ENCODE data around the gene PSMB8.
"Not testable (repeated sequence)": the region's sequence is repeated elsewhere in the genome, so short reads cannot be mapped to it uniquely, and the experiment has no call there.

PSMB8 gene

DNA sequence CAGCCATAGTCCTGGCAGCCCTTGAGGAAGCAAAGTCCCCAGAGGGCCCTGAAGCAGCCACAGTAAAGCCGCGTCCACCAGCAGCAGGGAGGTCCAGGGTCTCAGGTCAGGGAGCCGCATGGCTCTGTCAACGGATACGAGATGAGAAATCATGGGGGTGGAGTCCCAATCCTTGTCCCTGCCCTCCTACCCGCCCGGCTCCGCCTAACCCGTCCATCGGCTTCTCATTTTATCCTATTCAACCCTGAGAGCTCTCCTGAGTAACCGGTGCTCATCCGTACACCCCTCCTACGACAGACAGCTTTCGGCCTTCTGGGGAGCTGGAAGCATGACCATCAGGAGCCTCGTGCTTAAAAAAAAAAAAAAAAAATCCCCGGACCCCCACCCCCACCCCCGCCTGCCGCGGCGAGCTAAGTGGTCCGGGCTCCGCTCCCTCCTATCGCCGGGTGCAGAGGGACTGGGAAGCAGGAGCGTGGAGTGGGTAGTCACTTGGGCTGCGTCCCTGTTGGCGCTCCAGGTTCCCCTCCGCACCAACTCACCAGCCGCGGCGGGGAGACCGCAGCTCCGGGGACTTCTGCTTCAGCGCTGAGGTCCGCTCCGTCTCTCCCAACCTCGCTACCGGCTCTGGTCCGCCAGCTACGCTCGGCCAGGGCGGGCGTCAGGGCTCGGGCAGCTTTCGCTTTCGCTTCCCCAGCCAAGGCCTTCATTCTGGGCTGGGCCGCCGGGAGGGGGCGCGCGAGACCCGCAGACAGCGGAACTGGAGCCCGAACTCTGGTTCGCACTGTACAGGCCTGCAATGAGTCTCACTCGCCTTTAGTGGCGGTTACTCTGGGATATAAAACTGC, 5.5 kb downstream of the PSMB8 start, which contains the start of gene TAP2:
Gene TAP2, minus strand, starts transcription at position 626 of the 845 bp plus-strand sequence. Its CDS starts 506 bp downstream, at position 120.
- DNase-seq (ENCODE audit: low spot score) = peak; percentile 92

GRCh38 chr6:32837651-32838113, 6.2 kb downstream of the PSMB8 start:
- DNase-seq (ENCODE audit: low spot score) = no peak

GRCh38 chr6:32836873-32837272, 7.0 kb downstream of the PSMB8 start:
- DNase-seq (ENCODE audit: low spot score) = no peak

- DNase-seq (ENCODE audit: low spot score) = no peak
Observed at GRCh38 chr6:32835167-32835893, 8.5 kb downstream of the PSMB8 start.

GRCh38 chr6:32833664-32834063, 10.2 kb downstream of the PSMB8 start:
- DNase-seq (ENCODE audit: low spot score) = no peak

DNA sequence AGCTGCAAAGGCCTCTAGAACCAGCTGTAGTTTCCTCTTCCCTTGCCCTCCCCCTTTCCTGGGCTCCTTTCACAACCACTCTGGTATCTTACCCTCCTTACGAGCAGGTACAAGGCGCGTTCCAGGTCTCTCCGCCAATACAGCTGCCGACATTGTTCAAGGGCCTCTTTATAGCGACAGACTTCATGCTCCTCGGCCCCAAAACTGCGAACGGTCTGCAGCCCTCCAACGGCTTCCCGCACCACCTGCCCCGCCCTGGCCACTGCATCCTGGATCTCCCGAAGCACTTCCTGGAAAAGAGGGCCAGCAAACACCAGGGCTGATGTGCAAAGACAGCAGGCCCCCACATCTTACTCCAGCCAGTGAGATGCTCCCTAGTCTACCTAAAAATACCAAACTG, 11.3 kb downstream of the PSMB8 start:
- DNase-seq (ENCODE audit: low spot score) = no peak

DNA sequence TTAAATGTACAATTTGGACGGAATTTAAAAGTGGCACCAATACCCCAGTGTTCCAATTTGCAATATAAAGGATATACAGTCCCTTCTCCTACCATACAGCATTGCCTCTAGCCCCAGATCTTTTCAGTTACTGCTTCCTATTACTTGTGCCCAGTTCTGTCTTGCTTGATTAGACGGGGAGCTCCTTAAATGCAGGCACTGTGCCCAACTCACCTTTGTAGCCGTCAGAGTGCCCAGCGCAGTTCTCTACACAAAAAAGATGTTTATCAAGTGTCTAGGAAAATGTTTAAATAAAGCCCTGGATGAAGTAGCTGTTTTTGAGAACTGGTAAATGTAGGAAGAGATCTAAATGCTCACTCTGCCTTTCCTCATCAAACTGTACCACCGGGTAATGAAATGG, 12.9 kb downstream of the PSMB8 start:
- no peak for DNase-seq (ENCODE audit: low spot score)

- no peak for DNase-seq (ENCODE audit: low spot score)
Observed at GRCh38 chr6:32830017-32830416, 13.8 kb downstream of the PSMB8 start.

DNA sequence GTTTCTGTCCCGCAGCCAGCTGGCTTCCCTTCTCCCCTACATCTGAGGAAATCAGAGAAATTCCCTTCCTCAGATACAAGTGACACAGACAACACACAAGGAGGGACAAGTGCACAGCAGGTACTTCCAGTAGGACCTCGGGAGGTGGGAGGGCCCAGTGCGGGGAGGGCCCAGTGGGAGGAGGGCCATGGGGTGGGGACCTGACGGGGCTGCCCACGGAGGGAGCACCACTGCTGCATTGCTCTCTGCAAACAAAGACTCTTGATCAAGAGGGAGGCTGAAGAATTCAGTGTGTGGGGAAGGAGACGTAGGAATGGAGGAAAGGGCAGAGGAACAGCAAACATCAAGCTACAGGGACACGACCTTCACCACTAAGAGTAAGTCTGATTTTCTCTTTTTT, 14.4 kb downstream of the PSMB8 start:
- DNase-seq (ENCODE audit: low spot score) = no peak

GRCh38 chr6:32827025-32827424, 16.8 kb downstream of the PSMB8 start:
- no peak for DNase-seq (ENCODE audit: low spot score)

- DNase-seq (ENCODE audit: low spot score) = peak; percentile 37
Observed at GRCh38 chr6:32825966-32826365, 17.9 kb downstream of the PSMB8 start.

DNA sequence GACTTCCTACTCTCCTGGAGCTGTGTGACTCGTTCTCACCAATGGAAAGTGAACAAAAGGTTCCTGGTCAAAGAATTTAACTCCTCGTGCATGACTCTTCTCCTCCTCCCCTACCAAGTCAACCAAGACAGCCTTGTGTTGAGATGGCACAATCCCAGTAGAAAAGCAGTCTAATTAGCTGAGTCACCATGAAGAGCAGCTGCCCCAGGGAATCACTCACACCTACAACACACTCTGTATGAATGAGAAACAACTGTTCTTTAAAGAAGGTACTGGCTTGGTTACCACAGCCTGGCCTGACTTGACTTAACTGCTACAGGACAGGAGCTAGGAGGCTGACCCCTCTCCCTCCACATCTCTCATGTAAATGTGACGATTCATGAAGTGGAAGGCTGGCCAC, 24.1 kb downstream of the PSMB8 start:
- no peak for DNase-seq (ENCODE audit: low spot score)

DNA sequence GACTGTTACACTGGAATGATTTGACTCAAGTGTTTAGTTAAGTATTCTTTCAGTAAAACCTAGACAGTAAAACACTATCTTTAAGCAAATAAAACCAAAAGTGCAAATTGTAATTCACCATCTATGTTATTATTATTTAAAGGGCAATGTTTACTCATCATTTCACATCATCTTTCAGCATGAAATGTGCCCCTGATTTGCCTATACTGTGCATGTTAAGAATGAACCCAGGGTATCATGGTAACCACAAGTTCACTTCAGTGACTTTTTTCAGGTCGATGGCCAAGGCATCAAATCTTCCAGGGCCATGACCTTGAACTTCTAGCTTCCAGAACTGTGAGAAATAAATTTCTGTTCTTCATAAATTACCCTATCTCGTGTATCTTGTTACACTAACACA, 25.0 kb downstream of the PSMB8 start:
- no peak for DNase-seq (ENCODE audit: low spot score)

DNA sequence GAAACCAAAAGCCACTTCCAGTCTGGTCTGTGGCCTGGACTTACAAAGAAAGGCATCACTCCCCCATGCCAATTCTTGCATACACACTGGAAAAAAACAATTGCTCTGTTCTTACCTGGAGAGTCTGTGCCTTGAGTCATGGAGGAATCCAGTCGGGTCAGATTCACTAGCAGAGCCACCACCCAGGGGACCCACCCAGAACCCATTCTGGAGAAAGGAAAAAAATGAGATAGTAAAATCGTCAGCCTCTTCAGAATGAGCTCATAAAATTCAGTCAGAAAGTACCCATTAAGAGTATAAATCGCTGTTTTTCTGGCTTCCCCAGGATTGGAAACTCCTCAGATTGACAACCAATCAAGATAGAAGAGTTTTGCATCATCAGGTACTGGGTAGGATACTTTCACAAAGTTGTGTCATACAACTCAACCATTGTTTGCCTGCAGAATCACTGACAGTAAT, 27.1 kb downstream of the PSMB8 start, which contains the start of gene HLA-DOB:
Gene HLA-DOB, minus strand, starts transcription at position 257 of the 459 bp plus-strand sequence. Its CDS starts 51 bp downstream, at position 206.
- DNase-seq (ENCODE audit: low spot score) = peak; percentile 23

- no peak for DNase-seq (ENCODE audit: low spot score)
Observed at GRCh38 chr6:32815996-32816395, 27.9 kb downstream of the PSMB8 start.

DNA sequence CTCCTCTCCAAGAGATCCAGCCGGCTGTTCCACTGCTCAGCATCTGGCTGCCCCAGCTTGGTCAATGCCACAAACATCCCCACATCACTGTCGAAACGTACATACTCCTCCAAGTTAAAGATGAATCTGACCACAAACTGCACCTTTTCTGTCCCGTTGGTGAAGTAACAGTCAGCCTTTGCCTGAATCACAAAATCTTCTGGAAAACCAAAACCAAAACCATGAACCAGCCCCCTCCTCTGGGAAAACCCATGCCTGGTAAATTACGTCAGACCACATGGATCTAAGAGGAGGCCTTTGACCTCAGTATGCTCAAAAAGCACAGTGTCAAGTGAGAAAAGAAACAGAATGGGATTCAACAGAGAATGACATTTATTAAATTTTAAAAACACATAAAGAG, 28.7 kb downstream of the PSMB8 start:
- no peak for DNase-seq (ENCODE audit: low spot score)

GRCh38 chr6:32814145-32814544, 29.7 kb downstream of the PSMB8 start:
- DNase-seq (ENCODE audit: low spot score) = no peak

DNA sequence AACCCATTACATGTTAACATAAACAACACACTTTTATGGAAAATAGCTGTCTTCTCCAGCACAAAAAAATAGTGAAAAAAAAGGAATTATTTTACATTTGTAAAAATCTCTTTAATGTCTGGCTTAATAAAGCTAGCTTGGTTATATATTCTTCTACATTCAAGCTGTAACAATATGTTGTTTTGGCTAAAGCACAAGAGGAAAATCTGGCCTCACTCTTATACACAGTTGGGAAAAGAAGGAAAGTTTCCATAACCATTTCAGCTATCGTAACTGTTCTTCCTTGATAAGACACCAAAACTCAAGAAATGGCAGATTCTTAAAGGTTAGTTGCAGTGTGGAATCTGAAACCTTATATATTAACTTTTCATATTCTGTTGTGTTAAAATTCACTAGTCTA, 34.7 kb downstream of the PSMB8 start:
- DNase-seq (ENCODE audit: low spot score) = no peak

DNA sequence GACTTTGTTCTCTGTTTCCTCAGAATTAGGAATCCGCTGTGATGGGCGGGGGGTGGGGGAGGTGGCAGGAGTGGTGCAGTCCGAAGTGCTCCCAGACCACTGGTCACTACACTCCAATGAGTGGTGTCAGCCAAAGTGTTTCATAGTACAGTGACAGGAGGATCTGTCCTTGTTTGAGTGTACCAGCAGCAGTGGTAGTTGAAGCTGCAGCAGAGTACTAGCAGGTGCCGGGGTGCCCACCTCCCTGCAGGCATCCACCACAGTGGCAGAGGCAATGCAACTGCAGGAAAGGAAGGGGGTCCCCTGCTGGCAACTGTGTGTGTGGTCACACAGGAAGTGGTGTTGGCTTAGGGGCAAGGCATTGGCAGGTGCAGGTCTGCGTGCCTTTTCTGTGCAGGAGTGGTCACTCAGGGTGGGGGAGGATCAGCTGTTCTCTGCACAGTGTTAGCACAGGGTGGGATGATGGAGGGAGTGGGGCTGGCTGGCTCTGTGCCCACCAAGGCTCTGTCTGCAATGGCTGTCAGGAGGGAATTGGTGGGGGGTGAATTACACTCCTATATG, 36.7 kb downstream of the PSMB8 start:
- DNase-seq (ENCODE audit: low spot score) = no peak

- DNase-seq (ENCODE audit: low spot score) = not testable (repeated sequence)
Observed at GRCh38 chr6:32805404-32805803, 38.4 kb downstream of the PSMB8 start.

GRCh38 chr6:32803416-32803815, 40.4 kb downstream of the PSMB8 start:
- DNase-seq (ENCODE audit: low spot score) = no peak

DNA sequence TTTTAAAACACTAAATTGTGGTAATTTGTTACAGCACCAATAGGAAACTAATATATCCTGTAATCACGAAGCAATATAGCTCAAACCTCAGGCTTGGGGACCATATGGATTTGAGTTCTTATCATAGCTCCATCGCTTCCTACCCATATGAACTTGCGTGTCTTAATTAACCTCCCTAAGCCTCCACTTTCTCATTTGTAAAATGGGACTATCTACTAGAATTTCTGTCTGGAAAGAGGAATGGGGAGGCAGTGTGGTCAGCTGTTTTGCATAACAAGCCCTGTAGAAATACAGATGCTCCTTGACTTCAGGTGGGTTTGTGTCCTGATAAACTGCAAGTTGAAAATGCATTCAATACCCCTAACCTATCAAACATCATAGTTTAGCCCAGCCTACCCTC, 44.1 kb downstream of the PSMB8 start:
- DNase-seq (ENCODE audit: low spot score) = no peak

GRCh38 chr6:32799168-32799567, 44.7 kb downstream of the PSMB8 start:
- DNase-seq (ENCODE audit: low spot score) = no peak

Measured in globus pallidus (tissue), 1 donor.